Stimulated activated naive B cell treated with anti-CD40 and anti-IgM and Interleukin-4, amounts not matched to agents 10 μg/mL and 1 μg/mL and 100 μg/mL, for 72 hours (primary cell): ENCODE results near the gene CD4.

Experiments
- ATAC-seq, 2 donors: fragments of 150-1000 bp; cut with Tn5 transposase; replicated peaks; 2 replicates each; pipeline ENCODE4 v1.10.0; 2021; ENCODE audit warnings: moderate library complexity in 1 of 2
- DNase-seq: peaks from one replicate; pipeline ENCODE4 v3.0.0; 2021
- H3K27ac Mint-ChIP-seq: one replicate; pipeline ENCODE4 v1.8.0; 2022; ENCODE audit warnings: mild to moderate bottlenecking, mixed read lengths
- H3K27me3 Mint-ChIP-seq, 2 donors: one replicate each; pipeline ENCODE4 v1.8.0; 2022; ENCODE audit warnings: mixed read lengths in 2 of 2
- H3K36me3 Mint-ChIP-seq, 2 donors: one replicate each; pipeline ENCODE4 v1.8.0; 2022; ENCODE audit warnings: mixed read lengths in 2 of 2, mild to moderate bottlenecking in 1 of 2
- H3K4me1 Mint-ChIP-seq, 2 donors: one replicate each; pipeline ENCODE4 v1.8.0; 2022; ENCODE audit warnings: mixed read lengths in 2 of 2, mild to moderate bottlenecking in 1 of 2
- H3K4me3 Mint-ChIP-seq, 2 donors: one replicate each; pipeline ENCODE4 v1.8.0; 2022; ENCODE audit warnings: mild to moderate bottlenecking in 2 of 2, mixed read lengths in 2 of 2, moderate library complexity in 1 of 2
- H3K9me3 Mint-ChIP-seq, 2 donors: one replicate each; pipeline ENCODE4 v1.8.0; 2022; ENCODE audit warnings: mixed read lengths in 2 of 2, mild to moderate bottlenecking in 1 of 2

Gene CD4

DNA sequence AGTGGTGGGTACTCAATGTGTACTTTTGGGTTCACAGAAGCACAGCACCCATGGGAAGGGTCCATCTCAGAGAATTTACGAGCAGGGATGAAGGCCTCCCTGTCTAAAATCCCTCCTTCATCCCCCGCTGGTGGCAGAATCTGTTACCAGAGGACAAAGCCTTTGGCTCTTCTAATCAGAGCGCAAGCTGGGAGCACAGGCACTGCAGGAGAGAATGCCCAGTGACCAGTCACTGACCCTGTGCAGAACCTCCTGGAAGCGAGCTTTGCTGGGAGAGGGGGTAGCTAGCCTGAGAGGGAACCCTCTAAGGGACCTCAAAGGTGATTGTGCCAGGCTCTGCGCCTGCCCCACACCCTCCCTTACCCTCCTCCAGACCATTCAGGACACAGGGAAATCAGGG is 30.8 kb downstream of the CD4 start:
- Mint-ChIP-seq H3K36me3 (peaks cover 0 to 1% of the 10 kb centered on the region in 2 donors), H3K27me3 (peaks cover 58 to 82% of the 10 kb centered on the region in 2 donors), H3K27ac (no peak overlapping the region), H3K9me3 (no peaks in the 10 kb centered on the region), H3K4me3 (no peak overlapping the region), H3K4me1 (peaks cover 13 to 16% of the 10 kb centered on the region in 2 donors)
- ATAC-seq (no peak), DNase-seq (no peak)

GRCh38 chr12:6821591-6822425 is 32.5 kb downstream of the CD4 start, which contains the start of gene GPR162:
Gene GPR162, plus strand, starts transcription at chr12:6821821. Its CDS starts 2,078 bp downstream, at chr12:6823899.
- Mint-ChIP-seq H3K9me3 (no peaks in the 10 kb centered on the region), H3K4me1 (peaks cover 18 to 21% of the 10 kb centered on the region in 2 donors), H3K36me3 (peaks cover 0 to 1% of the 10 kb centered on the region in 2 donors), H3K27ac (no peak within 1 kb of the TSS), H3K4me3 (peak within 1 kb of the TSS; percentile 39 to 43), H3K27me3 (peaks cover 64 to 89% of the 10 kb centered on the region in 2 donors)
- ATAC-seq (no peak), DNase-seq (no peak)

DNA sequence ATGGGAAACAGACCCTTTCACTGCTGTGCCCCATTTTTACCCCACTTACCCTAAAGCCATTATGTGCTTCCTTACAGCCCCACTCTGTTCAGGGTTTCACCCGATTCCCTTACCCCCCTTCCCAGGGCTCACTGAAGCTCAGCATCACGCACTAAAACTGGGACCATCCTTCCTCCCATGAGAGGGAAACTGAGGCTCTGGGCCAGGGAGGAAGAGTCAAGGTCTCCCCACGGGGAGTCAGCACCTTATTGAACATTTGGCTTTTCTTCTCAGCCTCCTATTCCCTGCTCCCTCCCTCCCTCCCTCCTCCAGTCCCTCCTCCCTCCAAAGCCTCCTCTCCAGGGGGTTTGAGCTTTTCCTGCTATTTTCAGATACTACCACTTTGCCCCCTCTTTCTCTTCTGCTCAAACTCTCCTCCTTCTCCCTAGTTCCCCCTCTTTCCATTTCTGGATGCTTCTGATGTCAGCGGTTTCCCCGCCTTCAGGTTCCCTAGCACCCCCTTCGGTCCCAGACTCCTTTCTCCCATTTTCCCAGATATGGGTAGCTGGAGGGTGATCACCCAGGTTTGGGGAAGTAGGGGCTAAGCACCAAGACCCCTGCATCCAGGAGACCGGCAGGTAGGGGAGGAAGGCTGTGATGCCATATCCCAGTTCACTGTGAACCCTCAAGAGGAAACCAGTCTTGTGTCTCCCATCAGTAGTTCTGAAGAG is 33.3 kb downstream of the CD4 start:
- peaks cover 0 to 1% of the 10 kb centered on the region in 2 donors for H3K36me3 Mint-ChIP-seq
- DNase-seq (no peak), ATAC-seq (no peak)
- H3K4me3 Mint-ChIP-seq, result no peak overlapping the region
- H3K27me3 Mint-ChIP-seq, result peaks cover 69 to 94% of the 10 kb centered on the region in 2 donors
- H3K27ac Mint-ChIP-seq, result no peak overlapping the region
- no peaks in the 10 kb centered on the region for H3K9me3 Mint-ChIP-seq
- H3K4me1 Mint-ChIP-seq, result peaks cover 22 to 27% of the 10 kb centered on the region in 2 donors

GRCh38 chr12:6823182-6824084 is 34.1 kb downstream of the CD4 start:
- Mint-ChIP-seq H3K27me3 (peaks cover 72 to 96% of the 10 kb centered on the region in 2 donors), H3K27ac (no peak overlapping the region), H3K36me3 (peaks cover 0 to 1% of the 10 kb centered on the region in 2 donors), H3K4me1 (peaks cover 25 to 35% of the 10 kb centered on the region in 2 donors), H3K9me3 (no peaks in the 10 kb centered on the region), H3K4me3 (no peak overlapping the region)
- no peak for DNase-seq
- ATAC-seq, result no peak

GRCh38 chr12:6824085-6824775 is 34.9 kb downstream of the CD4 start:
- H3K4me1 Mint-ChIP-seq, result peaks cover 30 to 41% of the 10 kb centered on the region in 2 donors
- H3K36me3 Mint-ChIP-seq, result peaks cover 0 to 1% of the 10 kb centered on the region in 2 donors
- no peaks in the 10 kb centered on the region for H3K9me3 Mint-ChIP-seq
- peaks cover 78 to 94% of the 10 kb centered on the region in 2 donors for H3K27me3 Mint-ChIP-seq
- no peak overlapping the region for H3K4me3 Mint-ChIP-seq
- DNase-seq, result no peak
- H3K27ac Mint-ChIP-seq, result no peak overlapping the region
- no peak for ATAC-seq

DNA sequence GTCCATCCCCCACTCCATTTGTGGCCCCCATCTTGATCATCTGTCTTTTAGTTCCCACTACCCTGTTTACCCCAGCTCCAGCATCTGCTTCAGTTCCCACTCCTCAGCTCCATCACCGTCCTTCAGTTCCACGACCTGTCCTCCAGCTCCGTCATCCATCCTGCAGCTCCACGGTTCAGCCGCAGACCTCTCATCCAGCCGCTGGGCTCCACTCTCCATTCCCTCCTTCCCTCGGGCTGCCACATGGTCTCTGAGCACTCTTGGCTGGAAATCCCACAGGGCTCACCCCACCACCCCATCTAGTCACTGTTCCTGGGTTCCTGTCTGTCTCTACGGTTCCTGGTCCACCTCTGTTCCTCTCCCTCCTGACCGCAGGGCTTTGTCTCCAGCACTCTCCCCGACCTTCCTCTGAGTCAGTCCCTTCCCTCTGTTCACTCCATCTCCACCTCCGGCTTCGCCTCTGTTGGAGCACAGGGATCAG is 35.6 kb downstream of the CD4 start:
- H3K9me3 Mint-ChIP-seq, result no peaks in the 10 kb centered on the region
- DNase-seq (no peak), ATAC-seq (no peak)
- H3K27me3 Mint-ChIP-seq, result peaks cover 82 to 94% of the 10 kb centered on the region in 2 donors
- peaks cover 0 to 1% of the 10 kb centered on the region in 2 donors for H3K36me3 Mint-ChIP-seq
- H3K27ac Mint-ChIP-seq, result no peak overlapping the region
- no peak overlapping the region for H3K4me3 Mint-ChIP-seq
- peaks cover 33 to 46% of the 10 kb centered on the region in 2 donors for H3K4me1 Mint-ChIP-seq

- DNase-seq (peak; percentile 66), ATAC-seq (peak; percentile 81)
- no peak overlapping the region for H3K4me3 Mint-ChIP-seq
- H3K27ac Mint-ChIP-seq, result no peak overlapping the region
- H3K9me3 Mint-ChIP-seq, result no peaks in the 10 kb centered on the region
- H3K27me3 Mint-ChIP-seq, result peaks cover 85 to 94% of the 10 kb centered on the region in 2 donors
- no peaks in the 10 kb centered on the region for H3K36me3 Mint-ChIP-seq
- H3K4me1 Mint-ChIP-seq, result peaks cover 33 to 46% of the 10 kb centered on the region in 2 donors
Observed at GRCh38 chr12:6825398-6826124, 36.2 kb downstream of the CD4 start.

DNA sequence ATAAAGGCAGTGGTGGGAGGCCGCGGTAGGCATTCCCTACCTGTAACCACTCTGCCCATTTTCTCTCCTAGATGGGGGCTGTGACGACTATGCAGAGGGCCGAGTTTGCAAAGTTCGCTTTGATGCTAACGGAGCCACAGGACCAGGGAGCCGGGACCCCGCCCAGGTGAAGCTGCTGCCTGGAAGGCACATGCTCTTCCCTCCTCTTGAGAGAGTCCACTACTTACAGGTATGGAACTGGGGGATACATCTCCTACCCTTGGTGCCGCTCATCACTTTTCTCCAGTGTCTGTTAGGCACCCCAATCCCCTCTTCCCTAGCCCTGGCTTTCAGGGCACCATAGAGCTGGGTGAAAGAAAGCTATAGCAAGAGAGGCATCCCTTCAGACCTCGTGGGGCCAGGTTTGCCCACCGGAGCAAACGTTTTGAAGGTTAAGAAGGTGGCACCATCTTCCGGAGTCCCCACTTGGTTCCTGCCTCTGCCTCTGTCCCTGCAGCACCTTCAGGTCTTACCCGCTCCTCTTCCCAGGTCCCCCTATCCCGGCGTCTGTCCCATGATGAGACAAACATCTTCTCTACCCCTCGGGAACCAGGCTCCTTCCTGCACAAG is 36.9 kb downstream of the CD4 start:
- ATAC-seq (no peak), DNase-seq (no peak)
- no peaks in the 10 kb centered on the region for H3K9me3 Mint-ChIP-seq
- no peak overlapping the region for H3K4me3 Mint-ChIP-seq
- H3K27ac Mint-ChIP-seq, result peak overlapping the region; percentile 62
- H3K36me3 Mint-ChIP-seq, result no peaks in the 10 kb centered on the region
- H3K27me3 Mint-ChIP-seq, result peaks cover 85 to 94% of the 10 kb centered on the region in 2 donors
- peaks cover 29 to 40% of the 10 kb centered on the region in 2 donors for H3K4me1 Mint-ChIP-seq

DNA sequence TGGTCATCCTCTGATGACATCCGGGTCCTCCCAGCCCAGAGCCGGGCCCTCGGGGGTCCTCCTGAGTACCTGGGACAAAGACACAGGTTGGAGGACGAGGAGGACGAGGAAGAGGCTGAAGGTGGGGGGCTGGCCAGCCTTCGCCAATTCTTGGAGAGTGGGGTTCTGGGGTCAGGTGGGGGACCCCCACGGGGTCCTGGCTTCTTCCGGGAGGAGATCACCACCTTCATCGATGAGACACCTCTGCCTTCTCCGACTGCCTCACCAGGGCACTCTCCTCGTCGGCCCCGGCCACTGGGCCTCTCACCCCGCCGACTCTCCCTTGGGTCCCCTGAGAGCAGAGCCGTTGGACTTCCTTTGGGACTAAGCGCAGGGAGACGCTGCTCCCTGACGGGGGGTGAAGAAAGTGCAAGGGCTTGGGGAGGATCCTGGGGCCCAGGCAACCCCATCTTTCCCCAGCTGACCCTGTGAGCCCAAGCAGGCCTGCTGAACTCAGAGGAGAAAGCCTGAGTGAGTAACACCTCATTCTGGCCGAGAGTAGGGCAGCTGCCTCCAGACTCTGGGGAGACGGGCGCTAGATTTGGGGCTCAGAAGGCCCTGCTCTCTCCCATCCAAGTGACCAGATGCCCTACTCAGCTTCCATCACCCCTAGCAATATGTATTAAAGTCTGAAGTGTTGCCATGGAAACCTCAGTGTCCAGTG is 37.6 kb downstream of the CD4 start:
- Mint-ChIP-seq H3K36me3 (no peaks in the 10 kb centered on the region), H3K27ac (peak overlapping the region; percentile 62), H3K9me3 (no peaks in the 10 kb centered on the region), H3K27me3 (peaks cover 88 to 96% of the 10 kb centered on the region in 2 donors), H3K4me3 (peak overlapping the region; percentile 44 to 64), H3K4me1 (peaks cover 27 to 35% of the 10 kb centered on the region in 2 donors)
- no peak for DNase-seq
- ATAC-seq, result no peak

DNA sequence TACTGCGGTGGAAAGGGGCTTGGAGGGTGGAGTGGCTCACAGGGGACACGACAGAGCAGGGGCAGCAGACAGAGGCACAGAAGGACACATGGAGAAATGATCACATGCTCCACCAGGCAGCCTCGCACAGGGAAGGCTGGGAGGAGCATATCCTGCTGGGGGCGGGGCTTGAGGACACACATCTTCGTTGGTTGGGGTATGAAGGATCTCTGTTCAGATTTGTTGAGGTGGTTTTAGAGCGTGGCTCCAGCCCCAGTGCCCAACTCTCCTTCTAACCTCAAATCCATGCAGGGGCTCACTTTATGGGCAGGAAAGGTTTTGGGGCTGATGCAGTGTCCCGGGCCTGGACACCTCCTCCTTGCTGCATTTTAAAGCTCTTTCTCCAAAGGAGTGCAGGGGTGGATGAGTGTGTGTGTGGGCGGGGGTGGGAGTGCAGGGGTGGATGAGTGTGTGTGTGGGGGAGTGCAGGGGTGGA is 38.1 kb downstream of the CD4 start:
- Mint-ChIP-seq H3K9me3 (no peaks in the 10 kb centered on the region), H3K27ac (peak overlapping the region; percentile 40), H3K4me1 (peaks cover 24 to 30% of the 10 kb centered on the region in 2 donors), H3K4me3 (peak overlapping the region; percentile 44 to 64), H3K27me3 (peaks cover 86 to 94% of the 10 kb centered on the region in 2 donors), H3K36me3 (no peaks in the 10 kb centered on the region)
- DNase-seq, result no peak
- ATAC-seq, result no peak

DNA sequence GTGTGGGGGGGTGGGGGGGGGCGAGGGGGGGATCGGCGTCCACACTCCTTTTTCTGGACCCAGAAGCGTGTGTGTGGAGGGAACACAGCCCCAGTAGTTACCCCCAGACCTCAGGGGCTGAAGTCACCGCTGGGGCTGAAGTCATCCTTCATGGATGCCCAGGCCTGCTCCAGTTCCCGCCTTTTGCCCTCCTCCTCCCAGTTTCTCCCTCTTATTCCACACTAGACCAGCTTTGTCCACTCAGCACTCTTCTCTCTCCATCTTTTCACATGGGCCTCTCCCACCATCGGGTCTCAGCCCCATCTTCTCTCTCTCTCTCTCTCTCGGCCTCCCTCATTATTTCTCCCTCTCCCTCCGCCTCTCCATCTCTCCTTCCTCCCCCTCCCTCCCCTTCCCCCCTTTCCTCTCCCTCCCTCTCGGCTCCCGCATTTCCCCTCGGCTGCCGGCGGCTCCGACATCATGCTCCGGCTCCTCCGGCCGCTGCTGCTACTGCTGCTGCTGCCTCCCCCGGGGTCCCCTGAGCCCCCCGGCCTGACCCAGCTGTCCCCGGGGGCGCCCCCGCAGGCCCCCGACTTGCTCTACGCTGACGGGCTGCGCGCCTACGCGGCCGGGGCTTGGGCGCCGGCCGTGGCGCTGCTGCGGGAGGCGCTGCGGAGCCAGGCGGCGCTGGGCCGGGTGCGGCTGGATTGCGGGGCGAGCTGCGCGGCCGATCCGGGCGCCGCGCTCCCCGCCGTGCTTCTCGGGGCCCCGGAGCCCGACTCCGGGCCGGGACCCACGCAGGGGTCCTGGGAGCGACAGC is 38.9 kb downstream of the CD4 start, which contains the start of gene P3H3:
Gene P3H3 (plus strand): TSS at position 426 of the 799 bp plus-strand sequence. CDS start 34 bp downstream, at position 460.
- Mint-ChIP-seq H3K9me3 (no peaks in the 10 kb centered on the region), H3K27me3 (peaks cover 79 to 88% of the 10 kb centered on the region in 2 donors), H3K4me1 (peaks cover 21 to 30% of the 10 kb centered on the region in 2 donors), H3K27ac (peak within 1 kb of the TSS; percentile 76), H3K36me3 (no peaks in the 10 kb centered on the region), H3K4me3 (peak within 1 kb of the TSS; percentile 78 to 85)
- DNase-seq (no peak), ATAC-seq (peak; percentile 9 to 23)
